PFSK-1 (cell line): ENCODE measurements around the gene FRMD3.

Source experiments
- POLR2AphosphoS5 ChIP-seq: IDR thresholded peaks from 2 replicates; pipeline ENCODE4 v1.6.1; 2012; ENCODE audit warnings: low read depth, mild to moderate bottlenecking, control low read depth, low read length, moderate library complexity
- TAF1 ChIP-seq: IDR thresholded peaks from 2 replicates; pipeline ENCODE4 v1.6.1; 2012; ENCODE audit warnings: low read length, control low read depth, borderline replicate concordance; ENCODE audit not compliant: insufficient read depth
- TF ChIP-seq, protein P1 (sequence below), 2 experiments: IDR thresholded peaks; 2 replicates each; pipeline versions ENCODE4 v1.6.1 to v1.8.0; 2011 to 2012; ENCODE audit warnings: low read depth in 2 of 2, low read length in 2 of 2, control low read depth in 1 of 2, inconsistent platforms in 1 of 2, mild to moderate bottlenecking in 1 of 2, moderate library complexity in 1 of 2; ENCODE audit not compliant: insufficient read depth in 1 of 2

DNA sequence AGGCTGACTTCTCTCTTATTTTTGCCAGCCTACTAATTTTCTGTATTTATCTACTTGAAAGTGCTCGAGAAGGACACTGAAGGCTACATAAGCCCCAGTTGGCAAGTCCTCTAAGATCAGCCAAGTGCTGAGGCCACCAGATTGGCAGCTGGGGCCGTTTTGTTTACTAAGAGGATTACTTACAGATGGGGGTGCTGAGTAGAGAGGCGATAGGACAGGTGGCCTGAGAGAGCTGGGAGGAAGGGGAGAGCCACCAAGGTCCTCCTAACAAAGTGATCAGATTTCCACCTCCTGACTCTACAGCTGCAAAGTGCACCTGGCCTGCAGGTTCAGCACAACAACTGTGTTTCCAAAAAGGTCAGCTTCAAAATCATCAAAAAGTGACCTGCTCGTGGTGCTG, 32.9 kb downstream of the FRMD3 start:
- TF ChIP-seq TAF1 = no peak
- TF ChIP-seq, protein P1, sequence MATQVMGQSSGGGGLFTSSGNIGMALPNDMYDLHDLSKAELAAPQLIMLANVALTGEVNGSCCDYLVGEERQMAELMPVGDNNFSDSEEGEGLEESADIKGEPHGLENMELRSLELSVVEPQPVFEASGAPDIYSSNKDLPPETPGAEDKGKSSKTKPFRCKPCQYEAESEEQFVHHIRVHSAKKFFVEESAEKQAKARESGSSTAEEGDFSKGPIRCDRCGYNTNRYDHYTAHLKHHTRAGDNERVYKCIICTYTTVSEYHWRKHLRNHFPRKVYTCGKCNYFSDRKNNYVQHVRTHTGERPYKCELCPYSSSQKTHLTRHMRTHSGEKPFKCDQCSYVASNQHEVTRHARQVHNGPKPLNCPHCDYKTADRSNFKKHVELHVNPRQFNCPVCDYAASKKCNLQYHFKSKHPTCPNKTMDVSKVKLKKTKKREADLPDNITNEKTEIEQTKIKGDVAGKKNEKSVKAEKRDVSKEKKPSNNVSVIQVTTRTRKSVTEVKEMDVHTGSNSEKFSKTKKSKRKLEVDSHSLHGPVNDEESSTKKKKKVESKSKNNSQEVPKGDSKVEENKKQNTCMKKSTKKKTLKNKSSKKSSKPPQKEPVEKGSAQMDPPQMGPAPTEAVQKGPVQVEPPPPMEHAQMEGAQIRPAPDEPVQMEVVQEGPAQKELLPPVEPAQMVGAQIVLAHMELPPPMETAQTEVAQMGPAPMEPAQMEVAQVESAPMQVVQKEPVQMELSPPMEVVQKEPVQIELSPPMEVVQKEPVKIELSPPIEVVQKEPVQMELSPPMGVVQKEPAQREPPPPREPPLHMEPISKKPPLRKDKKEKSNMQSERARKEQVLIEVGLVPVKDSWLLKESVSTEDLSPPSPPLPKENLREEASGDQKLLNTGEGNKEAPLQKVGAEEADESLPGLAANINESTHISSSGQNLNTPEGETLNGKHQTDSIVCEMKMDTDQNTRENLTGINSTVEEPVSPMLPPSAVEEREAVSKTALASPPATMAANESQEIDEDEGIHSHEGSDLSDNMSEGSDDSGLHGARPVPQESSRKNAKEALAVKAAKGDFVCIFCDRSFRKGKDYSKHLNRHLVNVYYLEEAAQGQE (IDR thresholded peaks at IDR 0.05; ENCODE audit: insufficient read depth in 1 of 2, low read depth in 2 of 2, low read length in 2 of 2) = no peak
- TF ChIP-seq POLR2AphosphoS5 = no peak
